ENCODE measurements around the gene ITSN1. TPM values are rescaled to one million over a fixed set of nuclear protein-coding genes. Genes with fewer than 3 reads are reported as not detected.
"Not testable (repeated sequence)": the region's sequence is repeated elsewhere in the genome, so short reads cannot be mapped to it uniquely, and the experiment has no call there.

ITSN1 gene
- polyA plus RNA-seq, 3 donors = 6.8 to 114 (median 40.2) TPM

- WGBS, 3 donors = 94 to 96% (median 95%) methylated on average over 2 of the region's 2 CpGs
- H3K27ac ChIP-seq (ENCODE audit: low read depth, low read length) = no peak overlapping the region
Observed at GRCh38 chr21:33699277-33699676, 57.0 kb downstream of the ITSN1 start.

- WGBS, 3 donors = 90 to 92% (median 90%) methylated on average over 3 of the region's 3 CpGs
- no peak overlapping the region for H3K27ac ChIP-seq (ENCODE audit: low read depth, low read length)
Observed at GRCh38 chr21:33700491-33700890, 58.2 kb downstream of the ITSN1 start.

GRCh38 chr21:33703750-33704606 lies 61.7 kb downstream of the ITSN1 start:
- H3K27ac ChIP-seq (ENCODE audit: low read depth, low read length) = no peak overlapping the region

GRCh38 chr21:33707846-33708245 lies 65.5 kb downstream of the ITSN1 start:
- no peak overlapping the region for H3K27ac ChIP-seq (ENCODE audit: low read depth, low read length)

More at GRCh38 chr21:33703750-33704606, 61.7 kb downstream of the ITSN1 start:
- 69 to 73% (median 73%) methylated on average over 10 of the region's 10 CpGs for WGBS, 3 donors

- no peak overlapping the region for H3K27ac ChIP-seq (ENCODE audit: low read depth, low read length)
- whole genome bisulfite sequencing, 3 donors = 95 to 98% (median 98%) methylated on average over 2 of the region's 2 CpGs
Observed at GRCh38 chr21:33708874-33709273, 66.6 kb downstream of the ITSN1 start.

GRCh38 chr21:33712022-33712803 lies 69.9 kb downstream of the ITSN1 start:
- WGBS, 3 donors = 85 to 91% (median 86%) methylated on average over 3 of the region's 3 CpGs

GRCh38 chr21:33721081-33721480 lies 78.8 kb downstream of the ITSN1 start:
- WGBS, 3 donors = 80 to 96% (median 90%) methylated on average over 2 of the region's 2 CpGs
- H3K27ac ChIP-seq (ENCODE audit: low read depth, low read length) = no peak overlapping the region

More at GRCh38 chr21:33712022-33712803, 69.9 kb downstream of the ITSN1 start:
- H3K27ac ChIP-seq (ENCODE audit: low read depth, low read length) = no peak overlapping the region

- WGBS, 3 donors = 87 to 98% (median 94%) methylated on average over 3 of the region's 3 CpGs
- H3K27ac ChIP-seq (ENCODE audit: low read depth, low read length) = not testable (repeated sequence)
Observed at GRCh38 chr21:33729139-33729538, 86.8 kb downstream of the ITSN1 start.

GRCh38 chr21:33729641-33730040 lies 87.3 kb downstream of the ITSN1 start:
- 47 to 78% (median 71%) methylated on average over 2 of the region's 2 CpGs for WGBS, 3 donors
- no peak overlapping the region for H3K27ac ChIP-seq (ENCODE audit: low read depth, low read length)

GRCh38 chr21:33731447-33731846 lies 89.1 kb downstream of the ITSN1 start:
- H3K27ac ChIP-seq (ENCODE audit: low read depth, low read length) = no peak overlapping the region
- 89 to 96% (median 91%) methylated on average over 3 of the region's 3 CpGs for WGBS, 3 donors

- WGBS, 3 donors = 80 to 82% (median 81%) methylated on average over 3 of the region's 3 CpGs
- H3K27ac ChIP-seq (ENCODE audit: low read depth, low read length) = no peak overlapping the region
Observed at GRCh38 chr21:33732038-33732437, 89.7 kb downstream of the ITSN1 start.

GRCh38 chr21:33733601-33734000 lies 91.3 kb downstream of the ITSN1 start:
- WGBS, 3 donors = 65 to 89% (median 72%) methylated on average over 2 of the region's 2 CpGs
- H3K27ac ChIP-seq (ENCODE audit: low read depth, low read length) = no peak overlapping the region

- 86 to 91% (median 86%) methylated on average over 3 of the region's 3 CpGs for WGBS, 3 donors
- H3K27ac ChIP-seq (ENCODE audit: low read depth, low read length) = no peak overlapping the region
Observed at GRCh38 chr21:33734291-33734690, 92.0 kb downstream of the ITSN1 start.

- H3K27ac ChIP-seq (ENCODE audit: low read depth, low read length) = no peak overlapping the region
- 82 to 90% (median 88%) methylated on average over 2 of the region's 2 CpGs for WGBS, 3 donors
Observed at GRCh38 chr21:33734818-33735217, 92.5 kb downstream of the ITSN1 start.

- 77 to 93% (median 89%) methylated on average over 3 of the region's 3 CpGs for WGBS, 3 donors
- H3K27ac ChIP-seq (ENCODE audit: low read depth, low read length) = no peak overlapping the region
Observed at GRCh38 chr21:33736569-33736968, 94.3 kb downstream of the ITSN1 start.

- no peak overlapping the region for H3K27ac ChIP-seq (ENCODE audit: low read depth, low read length)
- 70 to 92% (median 90%) methylated on average over 5 of the region's 5 CpGs for WGBS, 3 donors
Observed at GRCh38 chr21:33739701-33740100, 97.4 kb downstream of the ITSN1 start.

GRCh38 chr21:33747420-33747819 lies 105.1 kb downstream of the ITSN1 start:
- WGBS, 3 donors = 96 to 100% (median 100%) methylated on average over 2 of the region's 2 CpGs
- H3K27ac ChIP-seq (ENCODE audit: low read depth, low read length) = no peak overlapping the region

- H3K27ac ChIP-seq (ENCODE audit: low read depth, low read length) = no peak overlapping the region
- WGBS, 3 donors = 96 to 97% (median 97%) methylated on average over 3 of the region's 3 CpGs
Observed at GRCh38 chr21:33748903-33749302, 106.6 kb downstream of the ITSN1 start.

GRCh38 chr21:33750017-33750416 lies 107.7 kb downstream of the ITSN1 start:
- WGBS, 3 donors = 45 to 63% (median 56%) methylated on average over 4 of the region's 4 CpGs

More at GRCh38 chr21:33750017-33750416, 107.7 kb downstream of the ITSN1 start:
- no peak overlapping the region for H3K27ac ChIP-seq (ENCODE audit: low read depth, low read length)
